Measurements from ENCODE around the gene ST6GALNAC3. TPM values are rescaled to one million over a fixed set of nuclear protein-coding genes. Genes with fewer than 3 reads are reported as not detected.
"Not testable (repeated sequence)": the region's sequence is repeated elsewhere in the genome, so short reads cannot be mapped to it uniquely, and the experiment has no call there.

ST6GALNAC3 gene
- total RNA-seq, 1 donor from 2014 or later = 0.26 TPM

DNA sequence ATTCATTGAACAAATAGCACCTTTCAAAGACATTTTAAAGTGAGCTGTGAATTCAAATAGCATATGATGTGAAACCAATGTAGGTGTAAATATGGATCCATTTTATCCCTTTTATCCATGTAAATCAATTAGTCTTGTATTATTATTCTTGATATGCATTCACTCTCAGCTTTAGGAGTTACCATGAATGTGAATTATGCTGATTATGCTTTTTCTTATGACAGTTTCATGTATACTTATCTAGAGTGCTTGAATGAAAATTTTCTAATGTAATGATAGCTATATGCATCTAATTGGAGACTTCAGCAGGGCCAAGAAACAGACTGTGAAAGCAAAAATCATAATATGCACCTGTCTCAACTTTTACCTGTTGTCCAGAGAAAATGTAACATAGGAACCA is 566.2 kb downstream of the ST6GALNAC3 start:
- no peak overlapping the region for H3K4me3 ChIP-seq (ENCODE audit: low read depth, low read length)
- no peaks in the 10 kb centered on the region for H3K36me3 ChIP-seq (ENCODE audit: control insufficient read depth, insufficient read depth, low read length)
- no peak for FAIRE-seq

DNA sequence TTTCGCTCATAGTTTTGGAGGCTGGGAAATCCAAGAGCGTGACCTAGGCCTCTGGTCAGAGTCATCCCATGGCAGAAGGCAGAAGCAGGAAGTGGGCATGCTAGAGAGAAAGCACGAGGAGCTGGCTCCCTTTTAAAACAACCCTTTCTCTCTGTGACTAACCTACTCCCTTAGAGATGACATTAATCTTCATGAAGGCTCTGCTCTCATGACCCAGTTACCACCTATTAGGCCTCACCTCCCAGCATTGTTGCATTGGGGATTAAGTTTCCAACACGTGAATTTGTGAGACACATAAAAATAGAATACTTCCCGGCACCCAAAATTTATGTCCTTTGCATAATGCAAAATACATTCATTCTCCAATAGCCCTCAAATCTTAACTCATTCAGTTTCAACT is 569.6 kb downstream of the ST6GALNAC3 start:
- DNase-seq (ENCODE audit: low read depth) (no peak), FAIRE-seq (no peak)
- no peaks in the 10 kb centered on the region for H3K27me3 ChIP-seq (ENCODE audit: control insufficient read depth, insufficient read depth, low read length)
- TF ChIP-seq, protein P1, sequence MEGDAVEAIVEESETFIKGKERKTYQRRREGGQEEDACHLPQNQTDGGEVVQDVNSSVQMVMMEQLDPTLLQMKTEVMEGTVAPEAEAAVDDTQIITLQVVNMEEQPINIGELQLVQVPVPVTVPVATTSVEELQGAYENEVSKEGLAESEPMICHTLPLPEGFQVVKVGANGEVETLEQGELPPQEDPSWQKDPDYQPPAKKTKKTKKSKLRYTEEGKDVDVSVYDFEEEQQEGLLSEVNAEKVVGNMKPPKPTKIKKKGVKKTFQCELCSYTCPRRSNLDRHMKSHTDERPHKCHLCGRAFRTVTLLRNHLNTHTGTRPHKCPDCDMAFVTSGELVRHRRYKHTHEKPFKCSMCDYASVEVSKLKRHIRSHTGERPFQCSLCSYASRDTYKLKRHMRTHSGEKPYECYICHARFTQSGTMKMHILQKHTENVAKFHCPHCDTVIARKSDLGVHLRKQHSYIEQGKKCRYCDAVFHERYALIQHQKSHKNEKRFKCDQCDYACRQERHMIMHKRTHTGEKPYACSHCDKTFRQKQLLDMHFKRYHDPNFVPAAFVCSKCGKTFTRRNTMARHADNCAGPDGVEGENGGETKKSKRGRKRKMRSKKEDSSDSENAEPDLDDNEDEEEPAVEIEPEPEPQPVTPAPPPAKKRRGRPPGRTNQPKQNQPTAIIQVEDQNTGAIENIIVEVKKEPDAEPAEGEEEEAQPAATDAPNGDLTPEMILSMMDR (IDR thresholded peaks at IDR 0.05; ENCODE audit: insufficient read depth, low read length, severe bottlenecking) = no peak
- H3K4me3 ChIP-seq (ENCODE audit: low read depth, low read length) = no peak overlapping the region
- H3K36me3 ChIP-seq (ENCODE audit: control insufficient read depth, insufficient read depth, low read length) = no peaks in the 10 kb centered on the region

More for the DNA sequence above, 566.2 kb downstream of the ST6GALNAC3 start:
- H3K27me3 ChIP-seq (ENCODE audit: control insufficient read depth, insufficient read depth, low read length) = no peaks in the 10 kb centered on the region
- DNase-seq (ENCODE audit: low read depth) = no peak
- TF ChIP-seq, protein P1 (IDR thresholded peaks at IDR 0.05; ENCODE audit: insufficient read depth, low read length, severe bottlenecking) = no peak

DNA sequence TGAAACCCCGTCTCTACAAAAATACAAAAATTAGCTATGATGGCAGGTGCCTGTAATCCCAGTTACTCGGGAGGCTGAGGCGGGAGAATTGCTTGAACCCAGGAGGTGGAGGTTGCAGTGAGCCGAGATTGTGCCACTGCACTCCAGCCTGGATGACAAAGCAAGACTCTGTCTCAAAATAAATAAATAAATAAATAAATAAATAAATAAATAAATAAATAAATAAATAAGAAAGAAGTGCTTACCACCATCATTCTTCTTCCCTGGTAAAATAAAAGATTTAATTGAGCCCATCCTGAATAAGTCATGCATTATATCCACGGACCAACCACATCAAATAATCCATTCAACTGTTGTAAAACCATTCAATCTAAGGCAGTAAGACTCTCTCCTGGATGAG is 578.3 kb downstream of the ST6GALNAC3 start:
- not testable (repeated sequence) for DNase-seq (ENCODE audit: low read depth); FAIRE-seq

DNA sequence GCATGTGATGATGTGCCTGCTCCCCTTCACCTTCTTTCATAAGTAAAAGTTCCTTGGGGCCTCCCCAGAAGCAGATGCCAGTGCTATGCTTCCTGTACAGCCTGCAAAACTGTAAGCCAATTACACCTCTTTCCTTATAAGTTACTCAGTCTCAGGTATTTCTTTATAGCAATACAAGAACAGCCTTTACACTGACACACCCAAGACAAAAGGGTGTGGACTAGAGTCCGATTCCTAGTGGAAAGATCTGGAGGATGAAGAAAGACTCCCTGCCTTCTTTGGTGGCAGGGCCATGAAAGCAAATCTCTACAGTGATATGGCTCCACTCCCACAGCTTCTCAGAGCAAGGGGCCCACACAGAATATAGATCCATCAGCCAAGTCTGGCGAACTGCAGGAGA is 583.1 kb downstream of the ST6GALNAC3 start:
- DNase-seq (ENCODE audit: low read depth) (no peak), FAIRE-seq (no peak)
- Histone ChIP-seq H3K4me3 (ENCODE audit: low read depth, low read length) (no peak overlapping the region), H3K36me3 (ENCODE audit: control insufficient read depth, insufficient read depth, low read length) (no peaks in the 10 kb centered on the region), H3K27me3 (ENCODE audit: control insufficient read depth, insufficient read depth, low read length) (no peaks in the 10 kb centered on the region)
- TF ChIP-seq, protein P1 (IDR thresholded peaks at IDR 0.05; ENCODE audit: insufficient read depth, low read length, severe bottlenecking) = no peak

More for the DNA sequence above, 578.3 kb downstream of the ST6GALNAC3 start:
- not testable (repeated sequence) for H3K4me3 ChIP-seq (ENCODE audit: low read depth, low read length); H3K27me3 ChIP-seq (ENCODE audit: control insufficient read depth, insufficient read depth, low read length); H3K36me3 ChIP-seq (ENCODE audit: control insufficient read depth, insufficient read depth, low read length)

DNA sequence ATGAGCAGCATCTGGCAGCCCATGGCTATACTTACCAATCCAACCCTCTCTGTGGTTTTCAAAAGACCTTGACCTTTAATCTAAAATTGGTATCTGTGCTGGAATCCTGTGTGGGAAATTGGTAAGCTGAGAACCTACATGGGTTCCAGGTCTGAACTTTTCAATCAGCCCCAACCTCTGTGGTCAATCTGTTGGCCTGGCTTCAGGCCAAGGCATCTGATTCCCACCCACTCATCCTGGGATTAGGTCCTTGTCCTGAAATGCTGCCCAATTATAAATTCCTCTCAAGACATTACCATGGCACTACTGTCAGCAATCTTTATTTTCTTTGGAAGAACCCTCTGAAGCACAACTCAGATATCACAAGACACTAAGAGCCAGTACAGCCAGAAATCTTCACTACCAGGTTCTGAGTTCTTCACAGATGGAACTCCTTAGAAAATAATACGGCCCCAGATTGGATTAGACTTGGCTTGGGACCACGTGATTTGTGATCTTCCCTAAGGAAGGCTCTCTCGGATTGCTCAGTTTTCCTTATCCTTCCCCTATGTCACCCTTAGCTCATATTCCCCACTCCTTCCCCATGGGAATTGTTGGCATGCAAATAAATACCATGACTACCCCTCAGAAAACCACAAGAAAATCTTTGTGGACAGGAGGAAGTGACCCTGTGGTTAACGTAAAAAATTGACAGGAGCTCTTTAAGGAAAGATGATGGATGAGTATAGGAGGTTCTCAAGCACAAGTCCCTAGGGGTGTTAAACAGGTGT is 584.8 kb downstream of the ST6GALNAC3 start:
- H3K36me3 ChIP-seq (ENCODE audit: control insufficient read depth, insufficient read depth, low read length) = no peaks in the 10 kb centered on the region
- no peaks in the 10 kb centered on the region for H3K27me3 ChIP-seq (ENCODE audit: control insufficient read depth, insufficient read depth, low read length)
- no peak for FAIRE-seq
- DNase-seq (ENCODE audit: low read depth) = no peak
- TF ChIP-seq, protein P1 (IDR thresholded peaks at IDR 0.05; ENCODE audit: insufficient read depth, low read length, severe bottlenecking) = no peak
- no peak overlapping the region for H3K4me3 ChIP-seq (ENCODE audit: low read depth, low read length)

DNA sequence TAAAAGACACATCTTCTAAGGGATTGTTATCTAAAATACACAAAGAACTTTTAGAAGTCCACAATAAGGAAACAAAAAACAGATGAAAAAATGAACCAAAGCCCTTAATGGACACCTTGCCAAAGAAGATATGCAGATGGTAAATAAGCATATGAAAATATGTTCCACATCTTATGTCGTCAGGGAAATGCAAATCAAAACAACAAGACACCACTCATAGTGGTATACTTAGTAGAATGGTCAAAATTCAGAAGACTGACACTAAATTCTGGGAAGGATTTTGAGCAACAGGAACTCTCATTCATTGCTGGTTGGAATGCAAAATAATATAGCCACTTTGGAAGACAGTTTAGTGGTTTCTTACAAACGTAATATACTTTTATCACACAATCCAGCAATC is 587.0 kb downstream of the ST6GALNAC3 start:
- FAIRE-seq = no peak
- Histone ChIP-seq H3K27me3 (ENCODE audit: control insufficient read depth, insufficient read depth, low read length) (no peaks in the 10 kb centered on the region), H3K4me3 (ENCODE audit: low read depth, low read length) (no peak overlapping the region), H3K36me3 (ENCODE audit: control insufficient read depth, insufficient read depth, low read length) (no peaks in the 10 kb centered on the region)
- DNase-seq (ENCODE audit: low read depth) = no peak
- TF ChIP-seq, protein P1 (IDR thresholded peaks at IDR 0.05; ENCODE audit: insufficient read depth, low read length, severe bottlenecking) = no peak

Data from bronchial epithelial cell (primary cell).